ENCODE data around the gene HAND2. TPM values are rescaled to one million over a fixed set of nuclear protein-coding genes. Genes with fewer than 3 reads are reported as not detected.
A peak's percentile ranks its signal among the peaks of the same experiment; 100 is the strongest.

HAND2 gene
- total and polyA plus RNA-seq, 10 donors: 0.80 to 6.3 (median 1.8) TPM

GRCh38 chr4:173500841-173501591, 29.0 kb downstream of the HAND2 start:
- peak overlapping the region in 7 of 8 donors; percentile 24 to 66 (median 34) for H3K4me3 ChIP-seq
- no peaks in the 10 kb centered on the region for H3K36me3 ChIP-seq
- H3K4me1 ChIP-seq: peaks cover under 1 to 30% (median 11%) of the 10 kb centered on the region in 6 donors
- H3K9me3 ChIP-seq: peaks cover 0 to 4% (median 0%) of the 10 kb centered on the region in 8 donors
- DNase-seq: no peak
- intact Hi-C loops (cut with DNase I; ENCODE audit: low total_unique reads): loop anchor here (10.0 kb wide), 1 partner anchor 624 kb away; no protein-coding TSS in a partner anchor
- no peak overlapping the region for H3K27ac ChIP-seq
- no peak for TF ChIP-seq CTCF (IDR thresholded peaks at IDR 0.05 in 8 of 11, conservative IDR thresholded peaks at IDR 0.05 in 3 of 11)
- TF ChIP-seq POLR2AphosphoS5 (IDR thresholded peaks at IDR 0.05): peak in 1 of 3 donors; percentile 35
- H3K27me3 ChIP-seq (replicated peaks in 1 of 7): peaks cover 3 to 76% (median 65%) of the 10 kb centered on the region in 7 donors
- WGBS, 5 donors: 20 to 42% (median 24%) methylated on average over 46 to 48 of the region's 48 CpGs

GRCh38 chr4:173499658-173500535, 30.1 kb downstream of the HAND2 start:
- intact Hi-C loops (cut with DNase I; ENCODE audit: low total_unique reads): loop anchor here (10.0 kb wide), 2 partner anchors 75 to 625 kb away; no protein-coding TSS in a partner anchor
- WGBS, 5 donors: 31 to 40% (median 37%) methylated on average over 38 of the region's 38 CpGs
- Histone ChIP-seq H3K4me3 (peak overlapping the region in 2 of 8 donors; percentile 40 to 66), H3K4me1 (peaks cover 0 to 24% (median 8%) of the 10 kb centered on the region in 6 donors), H3K9me3 (peaks cover 0 to 4% (median 0%) of the 10 kb centered on the region in 8 donors), H3K36me3 (no peaks in the 10 kb centered on the region), H3K27me3 (replicated peaks in 1 of 7) (peaks cover 3 to 74% (median 54%) of the 10 kb centered on the region in 7 donors), H3K27ac (no peak overlapping the region)
- DNase-seq: no peak
- TF ChIP-seq POLR2A (IDR thresholded peaks at IDR 0.05): no peak
- TF ChIP-seq POLR2AphosphoS5 (IDR thresholded peaks at IDR 0.05): no peak
- TF ChIP-seq CTCF (IDR thresholded peaks at IDR 0.05 in 8 of 11, conservative IDR thresholded peaks at IDR 0.05 in 3 of 11): no peak

- Histone ChIP-seq H3K4me3 (no peak overlapping the region), H3K9me3 (peaks cover 0 to 4% (median 0%) of the 10 kb centered on the region in 8 donors), H3K27me3 (replicated peaks in 1 of 7) (peaks cover 0 to 74% (median 42%) of the 10 kb centered on the region in 7 donors), H3K4me1 (peaks cover 0 to 34% (median 16%) of the 10 kb centered on the region in 6 donors), H3K27ac (no peak overlapping the region), H3K36me3 (no peaks in the 10 kb centered on the region)
- TF ChIP-seq POLR2A (IDR thresholded peaks at IDR 0.05) (no peak), POLR2AphosphoS5 (IDR thresholded peaks at IDR 0.05) (no peak), CTCF (IDR thresholded peaks at IDR 0.05 in 8 of 11, conservative IDR thresholded peaks at IDR 0.05 in 3 of 11) (no peak)
- no peak for DNase-seq
- 83 to 100% (median 94%) methylated on average over 3 of the region's 3 CpGs for WGBS, 5 donors
- intact Hi-C loops (cut with DNase I; ENCODE audit: low total_unique reads): loop anchor here (10.0 kb wide), 1 partner anchor 74 kb away; no protein-coding TSS in a partner anchor
These were observed 31.3 kb downstream of the HAND2 start for GRCh38 chr4:173498771-173499170.
